ENCODE measurements around the gene CFAP65. TPM values are rescaled to one million over a fixed set of nuclear protein-coding genes. Genes with fewer than 3 reads are reported as not detected.

The CFAP65 gene
- total RNA-seq, 2 donors from 2014 or later: not detected

- no peaks in the 10 kb centered on the region for H3K9me3 ChIP-seq
- H3K4me3 ChIP-seq: no peak overlapping the region
- no peak overlapping the region for H3K27ac ChIP-seq
- intact Hi-C loops (cut with DNase I): no loop called here
- peaks cover 42% of the 10 kb centered on the region for H3K4me1 ChIP-seq
- no peak for TF ChIP-seq POLR2A (IDR thresholded peaks at IDR 0.05)
- TF ChIP-seq CTCF (IDR thresholded peaks at IDR 0.05): peak; percentile 82 to 97 (median 90)
- no peaks in the 10 kb centered on the region for H3K36me3 ChIP-seq (replicated peaks in 1 of 2; ENCODE audit: insufficient read depth in 1 of 2, low read depth in 2 of 2)
- DNase-seq: peak; percentile 86 to 88 (median 87)
- ATAC-seq: peak; percentile 87
- peaks cover 0 to 49% of the 10 kb centered on the region in 2 donors for H3K27me3 ChIP-seq
- 1 to 2% methylated on average over 32 to 35 of the region's 39 CpGs for WGBS, 2 donors
These were observed 61.2 kb downstream of the CFAP65 start for GRCh38 chr2:218979846-218980734.

- Histone ChIP-seq H3K27me3 (peaks cover 0 to 6% of the 10 kb centered on the region in 2 donors), H3K36me3 (replicated peaks in 1 of 2; ENCODE audit: insufficient read depth in 1 of 2, low read depth in 2 of 2) (no peaks in the 10 kb centered on the region), H3K4me1 (peaks cover 7% of the 10 kb centered on the region), H3K27ac (no peak overlapping the region), H3K4me3 (no peak overlapping the region), H3K9me3 (no peaks in the 10 kb centered on the region)
- 60 to 72% methylated on average over 4 of the region's 4 CpGs for WGBS, 2 donors
- intact Hi-C loops (cut with DNase I): no loop called here
- no peak for DNase-seq
- ATAC-seq: no peak
- TF ChIP-seq POLR2A (IDR thresholded peaks at IDR 0.05) (no peak), CTCF (IDR thresholded peaks at IDR 0.05) (no peak)
These were observed 66.1 kb downstream of the CFAP65 start for GRCh38 chr2:218975060-218975777.

GRCh38 chr2:218970894-218971293, 70.4 kb downstream of the CFAP65 start:
- TF ChIP-seq POLR2A (IDR thresholded peaks at IDR 0.05) (no peak), CTCF (IDR thresholded peaks at IDR 0.05) (no peak)
- no peak overlapping the region for H3K27ac ChIP-seq
- H3K9me3 ChIP-seq: no peaks in the 10 kb centered on the region
- H3K27me3 ChIP-seq: no peaks in the 10 kb centered on the region
- intact Hi-C loops (cut with DNase I): no loop called here
- H3K36me3 ChIP-seq (replicated peaks in 1 of 2; ENCODE audit: insufficient read depth in 1 of 2, low read depth in 2 of 2): no peaks in the 10 kb centered on the region
- WGBS, 2 donors: 31% methylated on average over 1 of the region's 1 CpG; no CpG with 5 or more reads in 1 of the 2 donors
- no peak overlapping the region for H3K4me3 ChIP-seq
- no peaks in the 10 kb centered on the region for H3K4me1 ChIP-seq
- ATAC-seq: no peak
- no peak for DNase-seq

GRCh38 chr2:218964041-218964771, 77.1 kb downstream of the CFAP65 start:
- Histone ChIP-seq H3K9me3 (no peaks in the 10 kb centered on the region), H3K4me1 (peaks cover 26% of the 10 kb centered on the region), H3K36me3 (replicated peaks in 1 of 2; ENCODE audit: insufficient read depth in 1 of 2, low read depth in 2 of 2) (no peaks in the 10 kb centered on the region), H3K27me3 (peaks cover 0 to 44% of the 10 kb centered on the region in 2 donors), H3K4me3 (no peak overlapping the region), H3K27ac (peak overlapping the region in 1 of 4 donors; percentile 9)
- TF ChIP-seq POLR2A (IDR thresholded peaks at IDR 0.05): peak in 1 of 3 donors; percentile 19
- TF ChIP-seq CTCF (IDR thresholded peaks at IDR 0.05): no peak
- ATAC-seq (no peak), DNase-seq (peak in 1 of 4 donors; percentile 17)
- 22 to 24% methylated on average over 5 of the region's 5 CpGs for WGBS, 2 donors
- intact Hi-C loops (cut with DNase I): no loop called here
